Dendritic cell treated with granulocyte-macrophage colony-stimulating factor and Interleukin-4, amounts not matched to agents 40 ng/mL and 50 ng/mL, for 4 days (primary cell): ENCODE data around the gene CHEK1.
"Not testable (repeated sequence)": the region's sequence is repeated elsewhere in the genome, so short reads cannot be mapped to it uniquely, and the experiment has no call there.

Experiments used
- H3K27ac Mint-ChIP-seq: one replicate; pipeline ENCODE4 v1.8.0; 2022; ENCODE audit warnings: mild to moderate bottlenecking, mixed read lengths
- H3K27me3 Mint-ChIP-seq: one replicate; pipeline ENCODE4 v1.8.0; 2022; ENCODE audit warnings: mild to moderate bottlenecking, mixed read lengths
- H3K36me3 Mint-ChIP-seq: one replicate; pipeline ENCODE4 v1.8.0; 2022; ENCODE audit warnings: low read depth, mixed read lengths
- H3K4me1 Mint-ChIP-seq: one replicate; pipeline ENCODE4 v1.8.0; 2022; ENCODE audit warnings: low read depth, mixed read lengths
- H3K4me3 Mint-ChIP-seq: one replicate; pipeline ENCODE4 v1.8.0; 2022; ENCODE audit warnings: mild to moderate bottlenecking, moderate library complexity, mixed read lengths
- H3K9me3 Mint-ChIP-seq: one replicate; pipeline ENCODE4 v1.8.0; 2022; ENCODE audit warnings: mixed read lengths
- intact Hi-C: fragments of 100-400 bp; cut with micrococcal nuclease; formaldehyde crosslinking; loops from one replicate; pipeline ENCODE4 v1.15.0; 2022

Gene CHEK1

GRCh38 chr11:125624756-125625213 lies at the start of gene CHEK1:
CHEK1 (plus strand) TSS chr11:125625163; CDS start chr11:125626769, 1,606 bp downstream.
- no peaks in the 10 kb centered on the region for H3K27me3 Mint-ChIP-seq
- H3K9me3 Mint-ChIP-seq, result no peaks in the 10 kb centered on the region
- peaks cover 22% of the 10 kb centered on the region for H3K4me1 Mint-ChIP-seq
- peak within 1 kb of the TSS; percentile 100 for H3K4me3 Mint-ChIP-seq
- peak within 1 kb of the TSS; percentile 97 for H3K27ac Mint-ChIP-seq
- peaks cover 41% of the 10 kb centered on the region for H3K36me3 Mint-ChIP-seq
- intact Hi-C loops, result loop anchor here (1.0 to 5.0 kb wide), 4 partner anchors 32 to 263 kb away; partner anchors contain the start of genes EI24, HYLS1 and STT3A

GRCh38 chr11:125577181-125577580 lies 47.8 kb upstream of the CHEK1 start:
- H3K4me3 Mint-ChIP-seq, H3K4me1 Mint-ChIP-seq, intact Hi-C loops, H3K27ac Mint-ChIP-seq, H3K9me3 Mint-ChIP-seq, H3K27me3 Mint-ChIP-seq: not testable (repeated sequence)
- peaks cover 94% of the 10 kb centered on the region for H3K36me3 Mint-ChIP-seq

GRCh38 chr11:125578783-125579182 lies 46.2 kb upstream of the CHEK1 start:
- Mint-ChIP-seq H3K4me3 (no peak overlapping the region), H3K9me3 (no peaks in the 10 kb centered on the region), H3K27me3 (no peaks in the 10 kb centered on the region), H3K27ac (no peak overlapping the region), H3K4me1 (no peaks in the 10 kb centered on the region), H3K36me3 (peaks cover 92% of the 10 kb centered on the region)
- intact Hi-C loops, result no loop called here

- no peak overlapping the region for H3K27ac Mint-ChIP-seq
- no peaks in the 10 kb centered on the region for H3K9me3 Mint-ChIP-seq
- no peaks in the 10 kb centered on the region for H3K27me3 Mint-ChIP-seq
- intact Hi-C loops, result no loop called here
- no peaks in the 10 kb centered on the region for H3K4me1 Mint-ChIP-seq
- H3K36me3 Mint-ChIP-seq, result peaks cover 92% of the 10 kb centered on the region
- H3K4me3 Mint-ChIP-seq, result no peak overlapping the region
These were observed 45.2 kb upstream of the CHEK1 start for GRCh38 chr11:125579811-125580210.

GRCh38 chr11:125583496-125583895 lies 41.5 kb upstream of the CHEK1 start:
- no peak overlapping the region for H3K27ac Mint-ChIP-seq

GRCh38 chr11:125585487-125585886 lies 39.5 kb upstream of the CHEK1 start:
- Mint-ChIP-seq H3K9me3 (no peaks in the 10 kb centered on the region), H3K4me3 (no peak overlapping the region), H3K36me3 (peaks cover 47% of the 10 kb centered on the region), H3K27me3 (no peaks in the 10 kb centered on the region), H3K4me1 (no peaks in the 10 kb centered on the region), H3K27ac (peak overlapping the region; percentile 28)
- intact Hi-C loops, result no loop called here

More at GRCh38 chr11:125583496-125583895, 41.5 kb upstream of the CHEK1 start:
- intact Hi-C loops, result no loop called here
- H3K27me3 Mint-ChIP-seq, result no peaks in the 10 kb centered on the region
- no peaks in the 10 kb centered on the region for H3K4me1 Mint-ChIP-seq
- H3K4me3 Mint-ChIP-seq, result no peak overlapping the region
- H3K36me3 Mint-ChIP-seq, result peaks cover 67% of the 10 kb centered on the region
- no peaks in the 10 kb centered on the region for H3K9me3 Mint-ChIP-seq

- H3K4me3 Mint-ChIP-seq, result no peak overlapping the region
- H3K27ac Mint-ChIP-seq, result no peak overlapping the region
- peaks cover 39% of the 10 kb centered on the region for H3K36me3 Mint-ChIP-seq
- H3K27me3 Mint-ChIP-seq, result no peaks in the 10 kb centered on the region
- intact Hi-C loops, result no loop called here
- H3K9me3 Mint-ChIP-seq, result no peaks in the 10 kb centered on the region
- peaks cover 6% of the 10 kb centered on the region for H3K4me1 Mint-ChIP-seq
These were observed 38.3 kb upstream of the CHEK1 start for GRCh38 chr11:125586623-125587022.

GRCh38 chr11:125587480-125587879 lies 37.5 kb upstream of the CHEK1 start:
- Mint-ChIP-seq H3K9me3 (no peaks in the 10 kb centered on the region), H3K4me1 (peaks cover 9% of the 10 kb centered on the region), H3K36me3 (peaks cover 41% of the 10 kb centered on the region), H3K27me3 (no peaks in the 10 kb centered on the region), H3K4me3 (no peak overlapping the region), H3K27ac (no peak overlapping the region)
- intact Hi-C loops, result no loop called here

GRCh38 chr11:125588505-125588904 lies 36.5 kb upstream of the CHEK1 start:
- Mint-ChIP-seq H3K4me3 (no peak overlapping the region), H3K4me1 (peaks cover 16% of the 10 kb centered on the region), H3K27me3 (no peaks in the 10 kb centered on the region), H3K36me3 (peaks cover 41% of the 10 kb centered on the region), H3K9me3 (no peaks in the 10 kb centered on the region), H3K27ac (no peak overlapping the region)
- intact Hi-C loops, result no loop called here

- intact Hi-C loops, result loop anchor here (1.0 to 10.0 kb wide), 5 partner anchors 22 to 677 kb away; partner anchors contain the start of genes CHEK1, EI24, FAM118B and FOXRED1
- Mint-ChIP-seq H3K27ac (peak overlapping the region; percentile 99), H3K9me3 (no peaks in the 10 kb centered on the region), H3K4me1 (peaks cover 43% of the 10 kb centered on the region), H3K36me3 (peaks cover 37% of the 10 kb centered on the region), H3K27me3 (no peaks in the 10 kb centered on the region), H3K4me3 (peak overlapping the region; percentile 95)
These were observed 33.2 kb upstream of the CHEK1 start for GRCh38 chr11:125591649-125592304.

GRCh38 chr11:125592305-125593113 lies 32.5 kb upstream of the CHEK1 start, which contains the start of gene STT3A:
STT3A (plus strand) TSS chr11:125592852; CDS start chr11:125595916, 3,064 bp downstream.
- H3K27me3 Mint-ChIP-seq, result no peaks in the 10 kb centered on the region
- intact Hi-C loops, result loop anchor here (1.0 to 10.0 kb wide), 5 partner anchors 23 to 676 kb away; partner anchors contain the start of genes CHEK1, EI24, FAM118B and FOXRED1
- H3K4me3 Mint-ChIP-seq, result peak within 1 kb of the TSS; percentile 95
- H3K27ac Mint-ChIP-seq, result peak within 1 kb of the TSS; percentile 99
- peaks cover 45% of the 10 kb centered on the region for H3K36me3 Mint-ChIP-seq
- peaks cover 44% of the 10 kb centered on the region for H3K4me1 Mint-ChIP-seq
- no peaks in the 10 kb centered on the region for H3K9me3 Mint-ChIP-seq

- no peaks in the 10 kb centered on the region for H3K27me3 Mint-ChIP-seq
- intact Hi-C loops, result loop anchor here (2.0 to 10.0 kb wide), 4 partner anchors 34 to 676 kb away; partner anchors contain the start of genes CHEK1, FAM118B, FOXRED1 and RPUSD4
- H3K4me1 Mint-ChIP-seq, result peaks cover 48% of the 10 kb centered on the region
- peak overlapping the region; percentile 99 for H3K27ac Mint-ChIP-seq
- peak overlapping the region; percentile 95 for H3K4me3 Mint-ChIP-seq
- H3K36me3 Mint-ChIP-seq, result peaks cover 52% of the 10 kb centered on the region
- H3K9me3 Mint-ChIP-seq, result no peaks in the 10 kb centered on the region
These were observed 31.7 kb upstream of the CHEK1 start for GRCh38 chr11:125593114-125593820.

- intact Hi-C loops, result loop anchor here (5.0 to 10.0 kb wide), 3 partner anchors 32 to 617 kb away; partner anchors contain the start of genes CHEK1, FAM118B and RPUSD4
- no peaks in the 10 kb centered on the region for H3K27me3 Mint-ChIP-seq
- peaks cover 57% of the 10 kb centered on the region for H3K4me1 Mint-ChIP-seq
- H3K9me3 Mint-ChIP-seq, result no peaks in the 10 kb centered on the region
- peak overlapping the region; percentile 40 for H3K4me3 Mint-ChIP-seq
- H3K36me3 Mint-ChIP-seq, result peaks cover 67% of the 10 kb centered on the region
- H3K27ac Mint-ChIP-seq, result peak overlapping the region; percentile 75
These were observed 30.0 kb upstream of the CHEK1 start for GRCh38 chr11:125594958-125595357.
